OCI-M2 (cell line): Measurements from ENCODE around the gene TM9SF1.

Experiments used
- DNase-seq: peaks from one replicate; lab custom pipeline; 2025; ENCODE audit not compliant: unreplicated experiment; lab: John Stamatoyannopoulos, UW

Gene TM9SF1, protein sequence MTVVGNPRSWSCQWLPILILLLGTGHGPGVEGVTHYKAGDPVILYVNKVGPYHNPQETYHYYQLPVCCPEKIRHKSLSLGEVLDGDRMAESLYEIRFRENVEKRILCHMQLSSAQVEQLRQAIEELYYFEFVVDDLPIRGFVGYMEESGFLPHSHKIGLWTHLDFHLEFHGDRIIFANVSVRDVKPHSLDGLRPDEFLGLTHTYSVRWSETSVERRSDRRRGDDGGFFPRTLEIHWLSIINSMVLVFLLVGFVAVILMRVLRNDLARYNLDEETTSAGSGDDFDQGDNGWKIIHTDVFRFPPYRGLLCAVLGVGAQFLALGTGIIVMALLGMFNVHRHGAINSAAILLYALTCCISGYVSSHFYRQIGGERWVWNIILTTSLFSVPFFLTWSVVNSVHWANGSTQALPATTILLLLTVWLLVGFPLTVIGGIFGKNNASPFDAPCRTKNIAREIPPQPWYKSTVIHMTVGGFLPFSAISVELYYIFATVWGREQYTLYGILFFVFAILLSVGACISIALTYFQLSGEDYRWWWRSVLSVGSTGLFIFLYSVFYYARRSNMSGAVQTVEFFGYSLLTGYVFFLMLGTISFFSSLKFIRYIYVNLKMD

DNA sequence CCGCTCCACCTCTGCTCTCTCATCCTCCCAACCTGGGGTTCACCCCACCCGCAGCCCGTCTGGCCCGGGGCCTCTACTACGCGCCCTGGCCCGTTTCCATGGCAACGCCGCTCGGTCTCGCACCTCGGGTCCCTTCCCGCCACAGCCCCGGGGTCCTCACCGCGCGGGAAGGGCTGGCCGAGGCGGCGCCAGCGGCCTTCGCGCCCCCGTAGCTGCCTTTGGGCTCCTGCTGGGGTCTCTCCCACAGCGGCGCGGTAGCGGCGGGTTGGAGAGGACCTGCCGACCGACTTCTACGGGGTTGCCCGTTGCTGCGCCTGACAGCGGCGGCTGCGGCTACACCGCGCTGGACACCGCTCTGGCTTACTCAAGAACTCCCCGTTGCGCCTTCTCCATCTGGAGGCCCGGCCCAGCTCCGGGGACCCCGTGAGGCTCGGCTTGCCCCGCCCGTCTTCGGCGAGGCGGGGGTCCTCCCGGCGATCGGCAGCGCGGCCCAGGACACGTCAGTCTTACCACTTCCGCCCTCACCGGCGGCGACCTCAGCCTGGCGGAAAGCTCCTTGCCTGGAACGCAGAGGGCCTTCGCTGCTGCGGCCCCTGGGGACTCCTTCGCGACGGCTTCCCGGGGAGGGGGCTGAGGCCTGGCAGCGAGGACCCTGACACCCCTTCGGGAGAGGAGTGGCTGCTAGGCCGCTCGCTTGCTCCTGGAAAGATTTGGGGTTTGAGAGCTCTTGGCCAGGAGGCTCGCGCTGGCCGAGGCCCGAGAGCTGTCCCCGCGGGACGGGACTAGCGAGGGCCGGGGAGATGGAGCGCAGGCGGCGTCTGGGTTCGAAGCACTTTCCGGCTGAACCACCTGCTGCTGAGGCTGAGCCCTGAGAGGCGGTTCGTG, at the start of gene TM9SF1:
Gene TM9SF1, minus strand, starts transcription at position 256 of the 885 bp plus-strand sequence. CDS start 422 bp downstream, outside the sequence.
- DNase-seq: peak; percentile 73

DNA sequence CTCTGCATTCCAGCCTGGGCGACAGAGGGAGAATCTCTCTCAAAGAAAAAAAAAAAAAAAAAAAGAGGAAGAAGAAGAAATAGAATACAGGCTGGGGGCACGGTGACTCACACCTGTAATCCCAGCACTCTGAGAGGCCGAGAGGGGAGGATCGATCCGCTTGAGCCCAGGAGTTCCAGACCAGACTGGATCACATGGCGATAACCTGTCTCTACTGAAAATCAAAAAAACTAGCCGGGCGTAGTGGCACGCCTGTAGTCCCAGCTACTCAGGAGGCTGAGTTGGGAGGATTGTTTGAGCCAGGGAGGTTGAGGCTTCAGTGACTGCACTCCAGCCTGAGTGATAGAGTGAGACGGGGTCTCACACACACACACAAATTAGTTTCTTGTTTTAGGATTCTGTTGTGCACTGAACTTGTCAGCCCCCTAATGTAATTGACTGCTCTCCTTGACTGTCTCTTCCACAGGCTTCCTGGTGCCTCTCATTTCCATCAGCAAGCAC, 48.1 kb upstream of the TM9SF1 start:
- peak; percentile 67 for DNase-seq

DNA sequence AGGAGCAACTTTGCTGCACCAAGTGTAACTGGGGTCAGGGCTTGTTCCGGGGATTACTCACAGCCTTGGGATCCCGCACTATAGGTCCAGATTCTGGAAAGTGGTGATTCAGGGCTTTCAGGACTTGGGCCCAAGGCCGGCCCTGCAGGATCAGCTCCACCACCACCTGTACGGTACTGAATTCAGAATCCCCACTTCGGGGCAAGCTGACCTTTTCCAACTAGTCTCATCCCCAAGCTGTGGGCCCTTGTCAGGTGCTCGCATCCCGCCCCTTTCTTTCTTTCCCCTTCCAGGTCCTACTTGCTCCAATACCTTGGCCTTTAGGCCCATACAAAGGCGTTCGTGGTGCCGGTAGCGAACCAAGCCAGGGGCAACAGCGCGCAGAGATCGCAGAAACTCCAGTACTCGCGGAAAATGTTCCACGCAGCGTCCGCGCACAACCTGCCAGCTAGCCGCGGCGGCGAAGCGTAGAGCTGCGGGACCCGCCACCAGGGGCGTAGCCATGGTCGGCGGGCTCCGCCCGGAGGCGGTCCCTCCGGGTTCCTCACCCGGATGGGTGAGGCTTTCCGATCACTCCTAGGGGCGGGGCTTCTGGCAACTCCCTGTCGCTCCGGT, 46.7 kb upstream of the TM9SF1 start:
- DNase-seq: peak; percentile 98

DNA sequence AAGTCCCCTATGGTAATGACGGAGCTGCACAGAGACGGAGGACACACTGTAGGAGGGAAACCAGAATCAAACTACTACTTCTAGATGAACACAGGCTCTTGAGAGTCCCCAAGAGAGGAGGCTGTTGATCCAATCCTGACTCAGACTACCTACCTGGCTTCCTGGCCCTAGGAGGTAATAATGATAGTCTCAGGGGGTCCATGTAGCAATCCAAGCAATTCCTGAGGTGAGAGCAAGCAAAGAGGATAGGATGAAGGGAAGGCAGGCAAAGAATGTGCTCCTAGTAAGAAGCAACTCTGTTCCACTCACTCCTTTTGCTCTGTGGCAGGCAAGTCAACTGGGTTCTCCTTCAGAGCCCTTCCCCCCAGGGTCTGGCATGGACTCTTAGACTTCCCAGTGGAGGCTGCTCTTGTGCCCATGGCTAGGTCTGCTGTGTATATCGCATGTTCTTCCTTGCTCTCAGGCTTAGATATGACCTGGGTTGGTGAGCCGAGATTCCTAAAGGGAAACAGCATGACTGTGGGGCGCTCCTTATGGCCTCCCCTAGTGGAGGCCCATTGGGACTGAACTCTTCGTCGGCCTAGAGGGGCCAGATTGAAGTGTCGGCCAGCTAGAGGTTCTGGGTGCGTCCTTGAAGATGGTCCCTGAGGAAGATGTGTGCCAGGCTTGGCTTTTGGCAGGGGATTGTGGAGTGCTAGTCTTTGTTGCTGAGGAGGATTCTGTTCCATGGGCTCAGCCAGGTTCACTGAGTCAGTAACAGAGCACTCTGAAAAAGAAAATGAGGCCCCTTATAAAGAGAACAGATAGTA, 45.1 kb upstream of the TM9SF1 start:
- DNase-seq: no peak

DNA sequence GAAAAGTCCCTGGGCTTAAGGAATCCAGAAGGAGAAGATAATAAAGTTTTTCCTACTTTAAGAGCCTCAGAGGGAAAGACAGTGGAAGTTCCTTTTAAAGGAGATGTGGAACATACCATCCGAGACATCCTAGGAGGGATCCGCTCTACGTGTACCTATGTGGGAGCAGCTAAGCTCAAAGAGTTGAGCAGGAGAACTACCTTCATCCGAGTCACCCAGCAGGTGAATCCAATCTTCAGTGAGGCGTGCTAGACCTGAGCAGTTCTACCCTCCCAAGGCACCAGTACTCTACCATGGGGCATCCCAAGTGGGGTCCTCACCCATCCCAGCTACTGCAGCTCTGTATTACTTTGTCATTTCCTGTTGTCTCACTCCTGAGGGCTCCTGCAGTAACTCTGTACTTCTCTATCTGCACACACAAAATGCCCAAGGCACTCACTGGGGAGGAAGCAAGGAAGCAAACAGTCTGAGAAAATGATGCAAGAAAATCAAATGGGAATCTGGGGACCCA, 43.3 kb upstream of the TM9SF1 start:
- no peak for DNase-seq

DNA sequence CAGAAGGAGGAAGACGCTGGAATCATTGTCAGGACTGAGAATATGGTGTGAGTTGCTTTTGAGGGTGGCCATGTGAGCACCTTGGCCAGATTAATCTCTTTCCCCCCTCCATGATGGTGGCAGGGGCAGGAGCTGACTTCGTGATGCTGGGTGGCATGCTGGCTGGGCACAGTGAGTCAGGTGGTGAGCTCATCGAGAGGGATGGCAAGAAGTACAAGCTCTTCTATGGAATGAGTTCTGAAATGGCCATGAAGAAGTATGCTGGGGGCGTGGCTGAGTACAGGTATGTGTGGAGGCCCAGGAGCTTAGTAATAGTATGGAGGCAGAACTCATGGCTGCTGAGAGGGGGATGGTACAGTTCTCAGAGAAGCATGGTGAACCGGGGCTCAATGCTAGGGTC, 42.9 kb upstream of the TM9SF1 start:
- DNase-seq: no peak

DNA sequence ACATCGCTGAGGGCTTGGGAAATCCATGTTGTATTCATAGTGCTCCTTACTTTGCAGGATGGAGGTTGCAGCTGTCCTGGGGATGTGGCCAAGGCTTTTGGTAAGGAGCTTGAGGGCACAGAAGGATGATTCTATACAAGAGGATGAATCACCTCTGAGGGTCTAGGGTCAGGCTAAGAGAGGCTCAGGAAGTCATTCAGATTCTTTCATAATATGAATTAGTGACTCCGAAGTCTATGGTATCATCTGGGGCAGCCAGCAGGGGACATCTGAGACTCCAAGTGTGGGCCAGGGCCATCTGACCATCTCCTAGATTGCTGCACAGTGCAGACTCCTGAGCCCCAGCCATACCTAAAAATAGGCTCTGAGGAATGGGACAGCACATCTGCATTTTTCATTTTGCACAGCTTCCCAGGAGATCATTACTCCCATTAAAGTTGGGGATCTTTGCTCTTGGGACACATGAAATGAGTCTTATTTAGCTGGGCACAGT, 42.3 kb upstream of the TM9SF1 start:
- no peak for DNase-seq

DNA sequence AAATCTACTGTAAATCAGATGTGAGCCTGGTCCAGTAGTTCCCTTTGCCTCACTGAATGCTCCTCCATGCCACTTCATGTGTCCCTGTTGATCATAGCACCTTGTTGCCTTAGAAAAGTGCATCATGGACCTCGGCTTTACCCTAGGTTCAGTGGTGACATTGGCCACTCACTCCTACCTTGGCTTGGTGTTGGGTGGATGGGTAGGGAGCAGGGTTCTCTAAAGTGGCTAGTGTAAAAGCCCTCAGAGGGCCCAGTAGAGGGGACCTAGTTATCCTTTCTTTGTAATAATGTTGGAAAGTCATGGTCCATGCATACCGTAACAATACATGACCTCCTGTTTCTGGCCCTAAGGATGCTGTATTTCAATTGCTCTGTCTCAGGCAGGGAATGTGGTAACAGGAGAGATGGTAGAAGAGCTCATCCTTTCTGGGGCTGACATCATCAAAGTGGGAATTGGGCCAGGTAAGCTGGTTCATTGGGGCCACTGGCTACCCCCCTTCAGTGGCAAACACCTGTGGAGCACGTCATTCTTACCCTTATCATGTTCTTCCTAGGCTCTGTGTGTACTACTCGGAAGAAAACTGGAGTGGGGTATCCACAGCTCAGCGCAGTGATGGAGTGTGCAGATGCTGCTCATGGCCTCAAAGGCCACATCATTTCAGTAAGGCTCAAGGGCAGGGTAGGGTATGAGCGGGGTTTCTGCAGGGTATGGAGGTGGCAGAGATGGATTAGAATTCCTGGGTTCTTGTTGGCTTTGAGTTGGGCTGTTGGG, 41.6 kb upstream of the TM9SF1 start:
- no peak for DNase-seq

DNA sequence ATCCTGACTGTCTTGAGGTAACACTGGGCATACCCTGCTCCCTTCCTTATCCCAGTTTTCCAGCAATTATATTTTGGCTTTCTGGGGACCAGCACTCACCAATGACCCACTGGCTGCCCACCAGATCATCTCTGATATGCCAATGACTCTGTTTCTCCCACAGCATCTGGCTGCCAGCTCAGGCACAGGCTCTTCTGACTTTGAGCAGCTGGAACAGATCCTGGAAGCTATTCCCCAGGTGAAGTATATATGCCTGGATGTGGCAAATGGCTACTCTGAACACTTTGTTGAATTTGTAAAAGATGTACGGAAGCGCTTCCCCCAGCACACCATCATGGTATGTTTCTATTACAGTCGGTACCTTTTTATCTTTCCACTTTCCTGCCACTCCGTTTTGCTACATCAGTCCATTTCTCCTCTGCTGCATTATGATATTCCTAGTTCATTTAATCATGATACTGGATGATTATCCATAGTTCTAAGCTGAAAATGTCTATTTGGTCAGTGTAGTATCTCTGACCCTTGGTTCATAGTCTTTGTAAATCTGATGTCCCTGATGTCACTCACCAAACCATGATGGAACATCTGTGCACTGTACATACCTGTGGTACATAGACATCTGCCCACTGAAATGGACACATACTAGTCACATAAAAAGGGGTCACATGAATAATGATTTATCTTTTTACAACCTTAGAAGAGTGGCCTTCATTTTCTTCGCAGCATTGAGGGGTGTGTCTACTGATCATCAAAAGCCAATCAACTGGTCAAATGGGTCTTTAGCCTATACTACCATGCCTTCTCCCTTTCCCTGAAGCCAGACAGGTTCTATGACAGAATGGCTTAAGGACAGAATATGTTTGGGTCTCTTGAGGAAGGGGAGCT, 40.8 kb upstream of the TM9SF1 start:
- DNase-seq: no peak

DNA sequence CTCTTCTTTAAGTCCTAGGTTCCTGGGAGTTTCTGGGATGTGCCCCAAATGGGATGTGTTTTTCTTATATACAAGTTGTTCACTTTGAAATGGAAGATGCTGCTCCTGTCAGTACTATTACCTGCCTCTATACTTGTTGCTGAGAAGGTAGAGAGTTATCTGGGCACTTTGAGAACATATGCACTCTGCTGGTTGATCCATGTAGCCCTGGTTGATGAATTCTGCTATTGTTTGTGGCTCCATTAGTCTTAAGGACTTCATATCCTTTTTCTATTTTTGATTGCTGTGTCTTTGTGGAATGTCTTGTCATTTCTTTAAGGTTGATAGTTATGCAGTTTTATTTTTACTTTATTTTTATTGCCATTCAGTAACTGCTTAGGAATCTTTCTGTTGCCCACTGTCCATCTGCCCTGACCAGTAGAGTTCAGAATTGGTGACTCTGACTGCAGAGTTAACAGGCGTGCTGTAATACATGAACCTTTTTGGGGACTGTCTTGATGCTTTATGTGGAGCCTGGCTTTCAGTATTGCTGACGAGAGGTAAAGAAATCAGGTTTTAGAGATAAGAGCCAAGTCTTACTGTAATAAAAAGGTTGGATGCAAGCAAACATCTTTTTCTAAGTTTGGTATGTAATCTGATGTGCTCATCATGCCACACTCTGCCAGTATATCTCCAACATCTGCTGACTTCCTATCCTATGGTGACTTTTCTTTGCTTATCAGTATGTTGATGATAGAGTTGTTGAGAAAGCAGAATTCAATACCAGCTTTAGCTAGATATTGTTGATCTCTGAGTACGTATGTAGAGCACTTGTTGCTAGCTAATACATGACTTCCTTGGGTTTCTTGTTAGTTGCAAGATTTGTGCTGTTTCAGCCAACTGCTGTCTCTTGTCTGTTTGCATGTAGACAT, 39.1 kb upstream of the TM9SF1 start:
- DNase-seq: no peak

DNA sequence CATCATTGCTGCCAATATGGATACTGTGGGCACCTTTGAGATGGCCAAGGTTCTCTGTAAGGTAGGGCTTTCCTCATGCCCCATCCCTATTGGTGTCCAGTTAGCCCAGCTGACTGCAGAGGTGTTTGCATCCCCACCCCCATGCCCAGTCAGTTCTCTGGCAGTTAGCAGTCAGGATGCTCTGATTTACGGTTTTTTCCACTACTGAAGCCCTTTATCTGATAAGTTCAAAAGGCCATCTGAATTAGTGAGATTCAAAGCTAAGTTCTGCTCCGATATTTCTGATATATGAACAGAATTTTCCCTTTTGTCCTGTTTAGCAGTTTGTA, 38.3 kb upstream of the TM9SF1 start:
- no peak for DNase-seq

DNA sequence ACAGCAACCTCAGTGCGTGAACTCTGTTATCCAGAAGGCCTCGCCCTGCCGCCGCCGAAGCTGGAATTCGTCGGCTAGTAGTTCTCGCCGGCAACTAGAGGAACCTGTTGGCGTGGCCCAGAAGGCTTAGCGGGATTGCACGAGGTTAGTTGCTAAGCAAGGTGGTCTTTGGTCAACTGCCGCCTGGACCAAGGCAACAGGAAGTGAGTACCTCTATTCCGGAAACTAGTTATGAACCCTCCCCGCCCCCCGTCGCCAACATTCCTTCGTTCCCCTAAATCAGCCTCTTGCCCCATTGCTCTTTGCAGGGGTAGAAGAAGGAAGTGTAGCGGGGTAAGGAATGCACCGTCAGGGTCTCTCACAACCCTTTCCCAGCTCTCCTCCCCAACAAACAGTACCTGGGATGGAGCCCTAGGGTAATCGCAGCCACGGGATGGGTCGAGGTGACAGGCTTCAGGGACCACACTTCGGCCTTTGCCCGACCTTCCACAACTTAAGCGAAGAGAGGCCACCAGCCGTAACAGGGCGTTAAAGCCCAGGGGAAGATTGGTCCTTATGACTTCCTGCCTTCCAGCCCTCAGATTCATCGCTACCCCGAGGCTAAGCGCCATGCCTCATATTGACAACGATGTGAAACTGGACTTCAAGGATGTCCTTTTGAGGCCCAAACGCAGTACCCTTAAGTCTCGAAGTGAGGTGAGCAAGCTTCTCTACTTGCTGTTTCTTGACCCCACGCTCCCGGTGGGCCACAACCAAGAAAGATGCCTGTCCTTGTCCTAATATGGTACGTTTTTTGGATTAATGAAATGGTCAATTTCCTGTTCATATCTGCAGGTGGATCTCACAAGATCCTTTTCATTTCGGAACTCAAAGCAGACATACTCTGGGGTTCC, 37.6 kb upstream of the TM9SF1 start, which contains the start of gene GMPR2:
Gene GMPR2, plus strand, starts transcription at position 285 of the 893 bp plus-strand sequence. Its CDS starts 325 bp downstream, at position 610.
- DNase-seq: peak; percentile 96

DNA sequence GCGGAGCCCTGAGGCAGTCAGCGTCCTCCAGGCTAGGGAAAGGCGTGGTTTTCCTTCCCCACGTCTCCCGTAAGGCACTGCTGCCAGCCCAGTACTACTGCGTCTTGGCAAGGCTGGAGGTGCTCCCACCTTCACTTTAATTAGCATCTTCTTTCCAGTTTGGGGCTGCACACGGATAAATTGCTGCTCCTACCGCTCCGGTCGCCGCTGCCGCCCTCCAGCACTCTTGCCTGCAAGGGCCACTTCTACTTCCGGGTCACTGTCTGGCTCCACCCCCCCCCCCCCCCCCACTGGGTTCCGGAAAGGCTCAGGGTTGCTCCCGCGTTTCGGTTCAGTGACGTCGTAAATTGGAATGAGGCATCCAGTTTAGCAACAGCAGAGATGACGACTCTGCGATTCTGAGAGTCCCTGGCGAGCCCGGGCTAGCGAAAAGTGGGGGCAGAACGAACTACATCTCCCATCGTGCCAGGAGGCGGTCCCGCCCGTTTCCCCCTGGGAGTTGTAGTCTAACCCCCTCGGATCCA, 36.9 kb upstream of the TM9SF1 start, which contains the start of gene NEDD8:
Gene NEDD8, minus strand, starts transcription at position 247 of the 524 bp plus-strand sequence. Its CDS starts 100 bp downstream, at position 147.
- peak; percentile 96 for DNase-seq

DNA sequence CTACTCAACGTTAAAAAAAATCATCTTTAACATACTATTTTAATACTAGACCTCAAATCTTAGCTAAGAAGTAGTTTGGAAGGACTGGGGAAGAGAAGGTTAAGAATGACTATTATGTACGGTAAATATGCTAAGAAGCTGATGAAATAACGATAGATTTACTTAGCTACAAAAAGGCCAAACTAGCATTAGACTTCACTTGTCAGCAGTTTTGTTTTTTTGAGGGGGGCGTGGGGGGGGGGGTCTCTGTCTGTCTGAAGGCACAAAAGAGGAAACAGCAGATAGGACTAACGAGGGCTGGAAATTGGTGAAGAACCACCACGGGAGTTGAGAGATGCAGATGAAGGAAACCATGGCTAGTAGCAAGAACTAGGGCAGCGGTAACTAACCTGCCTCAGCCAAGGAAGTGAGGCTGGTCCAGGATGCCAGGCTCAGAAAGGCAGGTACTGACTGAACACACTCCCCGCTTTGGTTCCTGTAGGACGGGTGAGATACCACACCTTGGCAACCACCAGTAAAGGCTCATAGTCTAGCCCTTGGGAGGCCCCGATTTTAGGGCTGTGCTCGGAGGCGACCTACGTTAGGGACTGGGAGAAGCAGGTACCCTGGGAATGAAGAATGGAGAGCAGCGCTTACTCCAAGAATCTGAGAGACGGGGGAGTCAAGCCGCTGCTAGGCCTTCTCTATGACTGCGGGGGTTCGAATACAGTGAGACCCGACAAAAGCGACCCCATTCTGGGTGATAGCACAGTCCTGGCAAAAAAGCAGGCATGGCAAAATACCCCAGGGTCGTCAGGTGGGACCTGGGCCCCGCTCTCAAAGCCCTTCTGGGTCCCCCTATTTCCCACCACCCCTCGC, 36.3 kb upstream of the TM9SF1 start:
- DNase-seq: no peak

DNA sequence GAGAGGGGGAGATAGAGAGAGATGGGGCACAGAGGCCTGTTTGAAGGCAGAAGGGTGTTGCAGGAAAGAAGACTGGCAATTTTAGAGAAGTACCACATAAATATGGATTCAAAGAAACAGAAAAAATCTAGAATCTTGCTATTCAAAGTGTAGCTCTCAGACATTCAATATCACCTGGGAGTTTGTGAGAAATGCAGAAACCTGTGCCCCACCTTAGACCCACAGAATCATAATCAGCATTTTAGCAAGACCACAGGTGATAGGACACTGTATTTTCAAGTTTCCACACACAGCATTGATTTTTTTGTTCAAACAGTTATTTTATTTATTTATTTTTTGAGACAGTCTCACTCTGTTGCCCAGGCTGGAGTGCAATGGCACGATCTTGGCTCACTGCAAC, 33.7 kb upstream of the TM9SF1 start:
- no peak for DNase-seq
